ENCODE measurements around the gene ARRB1.
"Not testable (repeated sequence)": the region's sequence is repeated elsewhere in the genome, so short reads cannot be mapped to it uniquely, and the experiment has no call there.

The ARRB1 gene

DNA sequence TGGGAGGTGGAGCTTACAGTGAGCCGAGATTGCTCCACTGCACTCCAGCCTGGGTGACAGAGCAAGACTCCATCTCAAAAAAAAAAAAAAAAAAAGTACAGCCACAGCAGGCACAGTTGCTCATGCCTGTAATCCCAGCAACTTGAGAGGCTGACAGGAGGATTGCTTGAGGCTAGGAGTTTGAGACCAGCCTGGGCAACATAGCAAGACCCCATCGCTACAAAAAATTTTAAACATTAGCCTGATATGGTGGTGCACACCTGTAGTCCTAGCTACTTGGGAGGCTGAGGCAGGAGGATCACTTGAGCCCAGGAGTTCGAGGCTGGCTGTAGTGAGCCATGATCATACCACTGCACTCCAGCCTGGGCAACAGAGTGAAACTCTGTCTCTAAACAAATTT, 76.7 kb downstream of the ARRB1 start:
- DNase-seq (ENCODE audit: low read depth), result not testable (repeated sequence)

DNA sequence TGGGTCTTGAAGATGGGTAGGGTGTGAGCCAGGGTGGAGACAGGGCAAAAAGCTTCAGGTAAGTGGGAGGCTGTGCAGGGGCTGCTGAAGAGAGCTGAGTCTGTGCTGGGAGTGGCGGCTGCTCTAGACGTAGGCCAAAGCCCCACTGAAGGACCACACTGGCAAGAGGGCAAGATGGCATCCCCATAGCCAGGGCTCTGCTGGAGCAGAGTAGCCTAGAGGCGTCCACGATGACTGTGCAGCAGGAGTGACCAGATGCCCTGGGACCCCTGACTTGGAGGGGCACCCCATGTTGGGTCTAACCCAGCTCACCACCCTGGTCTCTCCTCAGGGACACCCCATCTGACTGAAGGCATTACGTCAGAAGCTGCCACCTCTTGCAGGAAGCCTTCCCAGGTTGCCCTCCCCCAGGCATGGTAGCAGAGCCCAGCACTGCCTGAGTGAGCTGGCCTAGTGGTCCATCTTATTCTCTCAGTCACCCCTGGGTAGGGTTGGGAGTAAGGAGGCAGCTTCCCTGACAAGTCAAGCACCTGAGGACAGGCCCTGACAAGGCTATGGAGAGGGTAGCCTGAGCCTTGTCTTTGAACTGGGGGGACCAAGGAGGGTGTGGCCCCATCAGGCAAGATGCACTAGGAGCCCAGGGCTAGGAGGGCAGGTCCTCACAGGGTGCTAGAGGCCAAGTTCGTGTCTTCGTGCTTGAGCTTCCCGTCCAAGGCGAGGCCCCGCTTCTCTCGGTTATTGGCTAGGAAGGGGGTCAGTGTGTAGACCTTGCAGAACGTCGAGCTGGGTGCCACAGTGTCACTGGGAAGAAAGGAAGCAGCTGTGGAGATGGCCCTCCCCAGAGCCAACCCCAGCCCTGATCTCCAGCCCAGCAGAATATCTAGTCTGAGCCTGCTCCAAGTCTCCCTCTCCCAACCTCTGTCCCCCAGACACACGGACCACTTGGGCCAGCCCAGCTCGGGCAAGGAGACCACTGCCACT, 77.8 kb downstream of the ARRB1 start:
- DNase-seq (ENCODE audit: low read depth), result no peak

- DNase-seq (ENCODE audit: low read depth), result no peak
Measured at GRCh38 chr11:75272821-75273301, 78.6 kb downstream of the ARRB1 start.

DNA sequence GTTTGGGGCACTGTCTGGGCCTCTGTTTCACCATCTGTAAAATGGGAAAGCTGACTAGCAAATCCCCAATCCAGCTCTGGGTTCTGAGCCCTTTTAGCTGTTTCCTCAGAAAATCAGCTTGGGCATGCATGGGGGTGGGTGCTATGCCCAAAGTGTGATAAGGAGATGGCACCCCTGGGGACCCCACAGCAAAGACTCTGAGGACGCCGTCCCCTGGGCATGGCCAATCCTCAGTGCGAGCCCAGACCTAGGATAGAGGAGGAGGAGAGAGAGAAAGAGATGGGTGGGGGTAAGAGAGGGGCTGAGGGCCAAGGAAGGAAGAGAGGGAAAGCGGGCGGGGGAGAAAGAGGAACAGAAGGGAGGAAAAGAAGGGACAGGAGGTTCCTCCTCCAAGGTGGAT, 79.1 kb downstream of the ARRB1 start:
- DNase-seq (ENCODE audit: low read depth), result no peak

- DNase-seq (ENCODE audit: low read depth), result no peak
Measured at GRCh38 chr11:75271730-75272129, 79.7 kb downstream of the ARRB1 start.

DNA sequence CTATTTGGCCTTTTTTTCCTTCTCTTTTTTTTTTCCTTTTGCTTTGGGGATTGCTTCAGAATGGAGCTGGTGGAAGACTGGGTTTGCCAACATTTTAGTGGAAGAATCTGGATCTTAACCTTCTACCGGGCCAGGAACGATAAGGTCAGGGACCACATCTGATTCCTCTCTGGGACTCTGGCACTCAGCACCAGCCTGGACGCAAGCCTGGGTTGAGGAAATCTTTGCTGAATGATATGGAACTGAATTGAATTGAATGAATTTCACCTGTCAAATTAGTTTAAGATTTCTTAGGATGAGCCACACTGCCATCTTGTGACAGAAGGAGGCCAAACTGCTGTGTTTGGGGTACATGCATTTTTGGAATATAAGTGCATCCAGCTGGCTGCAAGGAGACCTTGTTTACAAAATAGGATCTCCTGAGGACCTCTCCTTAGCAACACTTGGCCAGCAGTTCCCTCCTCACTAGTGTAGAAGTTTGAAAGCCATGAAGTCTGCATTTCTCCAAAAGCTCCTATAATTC, 80.5 kb downstream of the ARRB1 start:
- DNase-seq (ENCODE audit: low read depth), result no peak

- no peak for DNase-seq (ENCODE audit: low read depth)
Measured at GRCh38 chr11:75269896-75270295, 81.6 kb downstream of the ARRB1 start.

DNA sequence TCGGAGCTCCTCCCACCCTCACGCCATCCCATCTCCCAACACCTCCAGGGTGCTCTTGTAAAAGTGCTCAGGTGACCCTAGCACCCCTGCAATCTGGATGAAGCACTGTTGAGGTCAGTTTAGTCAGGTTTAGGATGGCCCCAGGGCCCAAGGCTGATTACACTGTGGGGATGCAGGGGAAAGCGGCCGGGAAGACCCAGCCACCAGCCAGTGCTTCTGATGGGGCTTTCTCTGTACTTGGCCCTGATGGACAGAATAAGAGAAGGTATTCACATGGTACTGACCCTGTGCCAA, 82.1 kb downstream of the ARRB1 start:
- no peak for DNase-seq (ENCODE audit: low read depth)

- no peak for DNase-seq (ENCODE audit: low read depth)
Measured at GRCh38 chr11:75268626-75269366, 82.7 kb downstream of the ARRB1 start.

DNA sequence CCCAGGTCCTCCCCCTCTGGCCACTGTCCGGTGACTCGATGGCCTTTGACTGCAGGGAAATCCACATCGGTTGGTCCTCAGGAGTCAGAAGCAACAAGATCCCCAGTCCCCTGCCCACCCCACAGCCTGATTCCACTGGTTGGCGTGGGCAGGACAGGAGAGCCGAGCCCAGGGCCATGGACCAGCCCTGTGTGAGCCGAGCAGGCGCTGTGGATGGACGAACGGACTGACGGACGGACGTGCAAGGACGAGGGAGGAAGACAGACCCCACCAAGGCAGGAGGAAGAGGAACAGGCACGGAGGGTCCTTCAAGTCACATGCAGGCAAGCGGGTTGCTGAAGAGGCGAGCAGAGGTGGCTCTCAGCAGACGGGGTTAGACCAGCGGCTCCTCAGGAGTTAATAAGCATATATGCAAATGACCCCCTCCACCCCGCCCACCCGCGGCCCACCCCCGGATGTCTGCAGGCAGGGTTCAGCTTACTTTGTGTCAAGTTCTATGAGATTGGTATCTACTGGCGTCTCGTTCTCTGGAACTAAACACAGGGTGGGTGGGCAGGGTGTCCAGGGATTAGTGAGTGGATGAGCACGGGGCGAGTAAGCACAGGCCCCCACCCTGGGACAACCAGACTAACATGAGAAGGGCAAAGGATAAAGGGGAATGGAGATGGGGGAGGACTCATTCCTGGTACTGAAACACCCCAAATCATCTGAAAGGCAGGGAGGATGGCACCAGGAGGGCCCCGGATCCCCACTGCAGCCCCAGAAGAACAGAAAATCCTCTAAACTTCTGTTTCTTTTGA, 84.1 kb downstream of the ARRB1 start:
- DNase-seq (ENCODE audit: low read depth), result no peak

- DNase-seq (ENCODE audit: low read depth), result no peak
Measured at GRCh38 chr11:75265851-75266531, 85.5 kb downstream of the ARRB1 start.

DNA sequence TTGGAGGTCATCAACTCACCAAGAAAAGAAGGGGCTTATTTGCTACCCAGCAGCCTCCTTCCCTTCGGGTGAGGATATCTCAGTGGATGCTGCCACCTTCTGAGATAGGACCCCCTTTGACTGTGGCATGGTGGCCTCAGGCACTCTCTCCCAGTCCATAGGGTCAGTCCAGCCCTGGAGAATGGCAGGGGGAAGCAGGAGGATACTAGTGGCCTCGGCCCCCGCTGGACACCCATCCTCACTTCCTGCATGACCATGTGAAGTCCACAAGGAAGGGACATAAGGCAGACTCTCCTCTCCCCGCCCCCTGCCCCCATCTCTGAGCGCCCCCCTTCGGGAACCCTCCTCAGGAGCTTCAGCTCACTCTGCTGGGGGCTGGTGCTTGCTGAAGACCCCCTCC, 86.5 kb downstream of the ARRB1 start:
- DNase-seq (ENCODE audit: low read depth), result no peak

- DNase-seq (ENCODE audit: low read depth), result no peak
Measured at GRCh38 chr11:75264356-75264755, 87.1 kb downstream of the ARRB1 start.

- DNase-seq (ENCODE audit: low read depth), result no peak
Measured at GRCh38 chr11:75263944-75264349, 87.5 kb downstream of the ARRB1 start.

GRCh38 chr11:75262961-75263852, 88.3 kb downstream of the ARRB1 start:
- no peak for DNase-seq (ENCODE audit: low read depth)

DNA sequence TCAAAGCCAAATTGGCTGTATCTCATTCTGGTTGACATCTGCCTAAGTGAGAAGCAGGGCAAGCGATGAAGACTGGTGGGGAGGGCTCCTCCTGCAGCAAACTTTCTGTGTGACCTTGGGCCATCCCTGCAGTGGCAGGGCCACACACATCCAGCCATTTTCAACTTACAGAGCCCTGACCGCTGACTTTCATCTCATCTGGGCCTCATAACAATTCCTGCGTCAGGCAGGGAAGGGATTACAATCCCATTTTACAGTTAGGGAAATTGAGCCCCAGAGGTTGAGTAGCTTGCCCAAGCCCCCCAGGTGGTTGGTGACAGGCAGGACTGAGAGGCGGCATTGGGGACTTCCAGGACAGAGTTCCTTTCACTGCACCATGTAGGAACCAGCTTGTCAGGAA, 89.0 kb downstream of the ARRB1 start:
- DNase-seq (ENCODE audit: low read depth), result no peak

- no peak for DNase-seq (ENCODE audit: low read depth)
Measured at GRCh38 chr11:75261902-75262361, 89.5 kb downstream of the ARRB1 start.

DNA sequence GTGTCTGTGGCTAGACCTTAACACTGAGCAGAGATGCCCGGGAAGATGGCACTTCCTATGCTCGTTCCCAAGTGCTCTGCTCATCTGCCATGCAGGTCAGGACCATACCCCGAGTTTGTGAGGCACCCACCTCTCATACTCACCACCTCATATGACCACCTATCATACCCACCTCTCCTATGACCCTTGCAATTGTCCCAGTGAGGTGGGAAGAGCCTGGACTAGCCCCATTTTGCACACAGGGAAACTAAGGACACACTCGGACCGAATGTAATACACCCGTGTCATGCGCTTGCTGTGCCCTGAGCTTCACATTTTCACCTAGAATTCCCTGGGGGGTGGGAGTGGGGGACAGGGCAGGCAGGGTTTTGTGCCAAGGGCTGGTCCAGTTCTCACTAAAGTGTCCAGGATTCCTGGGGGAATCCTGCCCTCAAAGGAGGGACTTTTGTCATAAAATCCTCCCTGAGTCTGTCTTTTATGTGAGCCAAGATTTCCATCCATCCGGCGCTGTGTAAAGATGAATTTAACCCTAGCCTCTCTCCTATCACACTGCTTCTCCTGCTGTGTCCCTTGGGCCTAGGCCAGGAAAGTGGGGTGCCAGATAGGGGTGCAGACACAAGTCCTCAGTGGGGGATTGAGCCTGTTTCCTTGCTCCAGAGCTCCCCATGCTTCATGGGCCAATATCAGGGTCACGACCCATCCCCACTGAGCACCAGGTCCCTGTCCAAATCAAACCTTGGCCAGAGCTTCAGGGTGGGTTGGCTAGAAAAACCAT, 90.9 kb downstream of the ARRB1 start:
- DNase-seq (ENCODE audit: low read depth), result no peak

DNA sequence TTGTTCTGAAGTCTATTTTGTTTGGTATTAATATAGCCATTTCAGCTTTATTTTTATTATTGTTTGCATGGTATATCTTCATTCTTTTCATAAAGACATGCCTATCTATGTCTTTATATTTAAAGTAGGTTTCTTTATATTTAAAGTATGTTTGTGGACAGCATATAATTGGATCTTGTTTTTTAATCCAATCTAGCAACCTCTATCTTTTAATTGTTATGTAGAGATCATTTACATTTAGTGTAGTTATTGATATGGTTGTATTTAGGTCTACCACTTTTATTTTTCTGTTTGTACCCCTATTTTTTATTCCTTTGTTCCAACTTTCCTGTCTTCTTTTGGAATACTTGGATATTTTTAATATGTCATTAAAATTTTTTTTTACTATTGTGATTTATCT, 97.1 kb downstream of the ARRB1 start:
- no peak for DNase-seq (ENCODE audit: low read depth)

DNA sequence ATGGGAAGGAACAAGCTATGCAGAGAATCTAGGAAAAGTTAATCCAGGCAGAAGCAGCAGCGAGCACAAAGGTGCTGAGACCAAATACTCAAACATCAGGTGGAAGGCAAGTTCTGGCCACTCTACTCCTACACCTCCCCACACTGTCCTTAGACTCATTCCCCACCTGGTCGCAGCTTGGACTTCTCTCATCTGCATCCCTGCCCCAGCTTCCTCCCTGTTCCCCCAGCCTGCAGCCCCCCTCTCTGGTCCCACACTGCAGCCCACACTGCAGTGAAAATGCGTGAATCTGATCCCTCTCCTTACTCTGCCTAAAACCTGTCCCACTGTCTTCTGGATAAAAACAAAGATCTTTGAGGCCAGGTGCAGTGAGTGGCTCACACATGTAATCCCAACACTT, 101.8 kb downstream of the ARRB1 start:
- DNase-seq (ENCODE audit: low read depth), result no peak
